DOHH2 (cell line): ENCODE measurements around the gene CHPF.

Experiments
- H3F3A ChIP-seq: fragments of 200-600 bp; sonication (generic), shearing (Covaris generic); 2 replicates; pipeline ENCODE4 v1.6.0; 2016; ENCODE audit warnings: antibody characterized with exemption, mild to moderate bottlenecking; ENCODE audit not compliant: control insufficient read depth, insufficient read depth
- H3K27ac ChIP-seq: fragments of 200-600 bp; sonication (generic); 2 replicates; pipeline ENCODE4 v1.5.1; 2014; ENCODE audit warnings: low read depth, mild to moderate bottlenecking, low read length, moderate library complexity
- H3K27me3 ChIP-seq: fragments of 200-600 bp; sonication (generic); 2 replicates; pipeline ENCODE4 v1.6.1; 2014; ENCODE audit warnings: mild to moderate bottlenecking, low read length, mixed read lengths; ENCODE audit not compliant: control insufficient read depth
- H3K36me3 ChIP-seq: fragments of 200-600 bp; sonication (generic); 2 replicates; pipeline ENCODE4 v1.6.1; 2014; ENCODE audit warnings: mild to moderate bottlenecking, low read length, moderate library complexity, mixed read lengths; ENCODE audit not compliant: control insufficient read depth
- H3K4me1 ChIP-seq: fragments of 200-600 bp; sonication (generic); 2 replicates; pipeline ENCODE4 v1.6.1; 2014; ENCODE audit warnings: mild to moderate bottlenecking, low read length, mixed read lengths; ENCODE audit not compliant: control insufficient read depth
- H3K4me2 ChIP-seq: fragments of 200-600 bp; sonication (generic); 2 replicates; pipeline ENCODE4 v1.6.0; 2014; ENCODE audit warnings: mild to moderate bottlenecking, low read length, moderate library complexity
- H3K4me3 ChIP-seq: fragments of 200-600 bp; sonication (generic); 2 replicates; pipeline ENCODE4 v1.5.1; 2014; ENCODE audit warnings: mild to moderate bottlenecking, low read length, mixed read lengths
- H3K79me2 ChIP-seq: fragments of 200-600 bp; sonication (generic); 2 replicates; pipeline ENCODE4 v1.6.1; 2014; ENCODE audit warnings: mild to moderate bottlenecking, low read length, mixed read lengths; ENCODE audit not compliant: control insufficient read depth
- H3K9me2 ChIP-seq: fragments of 200-600 bp; sonication (generic); replicated peaks from 2 replicates; pipeline ENCODE4 v1.6.1; 2014; ENCODE audit warnings: mild to moderate bottlenecking, low read length, mixed read lengths; ENCODE audit not compliant: control insufficient read depth
- H3K9me3 ChIP-seq: fragments of 200-600 bp; sonication (generic); 2 replicates; pipeline ENCODE4 v1.6.1; 2014; ENCODE audit warnings: antibody characterized with exemption, low read length, mixed read lengths; ENCODE audit not compliant: control insufficient read depth, insufficient read depth
- H4K20me1 ChIP-seq: fragments of 200-600 bp; sonication (generic); 2 replicates; pipeline ENCODE4 v1.6.0; 2014; ENCODE audit warnings: low read depth, mild to moderate bottlenecking, antibody characterized with exemption, low read length, moderate library complexity; ENCODE audit not compliant: control insufficient read depth, insufficient read depth
- EZH2phosphoT487 ChIP-seq: fragments of 200-600 bp; sonication (generic); IDR thresholded peaks from 2 replicates; pipeline ENCODE4 v1.6.1; 2017; ENCODE audit warnings: borderline replicate concordance, mild to moderate bottlenecking, antibody characterized with exemption, low read length, moderate library complexity, mixed read lengths
- TF ChIP-seq, protein P1 (sequence below): fragments of 200-600 bp; sonication (generic); IDR thresholded peaks from one replicate; pipeline ENCODE4 v1.5.1; 2014; ENCODE audit warnings: antibody characterized with exemption, mild to moderate bottlenecking, low read depth, low read length; ENCODE audit not compliant: poor library complexity, severe bottlenecking

CHPF gene

DNA sequence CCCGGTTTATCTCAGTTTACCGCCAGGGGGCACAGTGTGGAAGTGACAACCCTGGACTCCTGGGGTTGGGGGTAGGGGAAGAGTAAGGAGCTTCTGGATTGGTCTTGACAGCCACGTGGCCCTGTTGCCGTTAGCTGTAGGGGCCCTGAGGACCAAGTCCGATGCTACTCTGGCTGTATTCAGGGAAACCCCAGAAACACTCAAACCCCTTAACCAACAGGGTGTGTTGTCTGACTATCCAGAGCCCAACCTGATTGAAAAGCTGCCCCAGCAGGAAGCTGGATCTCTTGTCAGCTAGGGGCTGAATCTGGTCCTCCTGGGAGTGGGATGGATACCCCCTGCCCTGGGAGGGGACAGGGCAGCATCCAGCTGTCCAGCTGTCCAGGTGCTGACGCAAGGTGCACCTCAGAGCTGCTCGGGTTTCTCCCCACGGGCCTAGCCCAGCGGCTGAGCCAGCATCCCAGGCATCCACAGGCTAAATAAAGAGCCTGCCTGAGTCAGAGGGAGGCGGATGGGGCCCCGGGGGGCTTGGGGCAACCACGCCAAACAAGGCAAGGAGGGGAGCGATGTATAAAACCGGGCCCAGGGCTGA, 48.0 kb downstream of the CHPF start:
- Histone ChIP-seq H3K27ac (no peak overlapping the region), H3K9me3 (no peaks in the 10 kb centered on the region), H4K20me1 (no peaks in the 10 kb centered on the region), H3K36me3 (no peaks in the 10 kb centered on the region), H3K4me1 (peaks cover 30% of the 10 kb centered on the region), H3K4me2 (peak overlapping the region; percentile 37), H3F3A (no peaks in the 10 kb centered on the region), H3K79me2 (peaks cover 10% of the 10 kb centered on the region; the same call in 1 of the 2 replicates), H3K27me3 (peaks cover 30% of the 10 kb centered on the region), H3K9me2 (no peaks in the 10 kb centered on the region), H3K4me3 (peak overlapping the region; percentile 12; the same call in 1 of the 2 replicates)
- TF ChIP-seq EZH2phosphoT487, result no peak
- TF ChIP-seq, protein P1, sequence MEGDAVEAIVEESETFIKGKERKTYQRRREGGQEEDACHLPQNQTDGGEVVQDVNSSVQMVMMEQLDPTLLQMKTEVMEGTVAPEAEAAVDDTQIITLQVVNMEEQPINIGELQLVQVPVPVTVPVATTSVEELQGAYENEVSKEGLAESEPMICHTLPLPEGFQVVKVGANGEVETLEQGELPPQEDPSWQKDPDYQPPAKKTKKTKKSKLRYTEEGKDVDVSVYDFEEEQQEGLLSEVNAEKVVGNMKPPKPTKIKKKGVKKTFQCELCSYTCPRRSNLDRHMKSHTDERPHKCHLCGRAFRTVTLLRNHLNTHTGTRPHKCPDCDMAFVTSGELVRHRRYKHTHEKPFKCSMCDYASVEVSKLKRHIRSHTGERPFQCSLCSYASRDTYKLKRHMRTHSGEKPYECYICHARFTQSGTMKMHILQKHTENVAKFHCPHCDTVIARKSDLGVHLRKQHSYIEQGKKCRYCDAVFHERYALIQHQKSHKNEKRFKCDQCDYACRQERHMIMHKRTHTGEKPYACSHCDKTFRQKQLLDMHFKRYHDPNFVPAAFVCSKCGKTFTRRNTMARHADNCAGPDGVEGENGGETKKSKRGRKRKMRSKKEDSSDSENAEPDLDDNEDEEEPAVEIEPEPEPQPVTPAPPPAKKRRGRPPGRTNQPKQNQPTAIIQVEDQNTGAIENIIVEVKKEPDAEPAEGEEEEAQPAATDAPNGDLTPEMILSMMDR, result peak; percentile 83

DNA sequence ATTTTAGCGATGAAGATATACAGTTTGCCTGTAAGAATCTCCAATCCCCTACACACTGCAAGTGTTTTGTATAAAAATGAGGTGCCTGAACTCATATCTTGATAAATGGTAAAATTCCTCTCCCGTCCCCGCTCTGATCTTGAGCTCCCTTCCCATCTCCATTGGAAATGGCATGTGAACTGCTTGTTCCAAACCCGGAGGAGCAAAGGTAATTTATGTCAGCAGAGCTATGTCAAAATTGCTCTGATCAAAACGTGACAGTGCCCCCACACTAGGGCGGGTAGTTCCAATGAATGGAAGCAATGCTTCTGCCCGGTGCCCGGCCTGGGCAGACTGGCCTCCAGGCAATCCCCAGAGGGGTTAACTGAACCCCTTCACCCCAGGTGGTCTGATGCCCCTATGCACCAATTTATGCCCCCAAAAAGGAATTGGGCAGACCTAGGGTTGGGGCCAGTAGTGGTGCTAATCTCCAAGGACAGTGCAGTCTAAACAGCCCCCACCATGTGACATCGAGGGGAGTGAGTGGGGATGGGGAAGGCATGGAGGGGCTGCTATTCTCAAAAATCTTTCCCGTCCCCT, 48.6 kb downstream of the CHPF start:
- no peak overlapping the region for H3K4me3 ChIP-seq
- TF ChIP-seq, protein P1, result no peak
- TF ChIP-seq EZH2phosphoT487, result no peak
- H3K27me3 ChIP-seq, result peaks cover 30% of the 10 kb centered on the region
- no peak overlapping the region for H3K27ac ChIP-seq
- H4K20me1 ChIP-seq, result no peaks in the 10 kb centered on the region
- peaks cover 10% of the 10 kb centered on the region; the same call in 1 of the 2 replicates for H3K79me2 ChIP-seq
- peak overlapping the region; percentile 37; the same call in 1 of the 2 replicates for H3K4me2 ChIP-seq
- H3K9me3 ChIP-seq, result no peaks in the 10 kb centered on the region
- H3K9me2 ChIP-seq, result no peaks in the 10 kb centered on the region
- no peaks in the 10 kb centered on the region for H3K36me3 ChIP-seq
- H3K4me1 ChIP-seq, result peaks cover 27% of the 10 kb centered on the region
- no peaks in the 10 kb centered on the region for H3F3A ChIP-seq

DNA sequence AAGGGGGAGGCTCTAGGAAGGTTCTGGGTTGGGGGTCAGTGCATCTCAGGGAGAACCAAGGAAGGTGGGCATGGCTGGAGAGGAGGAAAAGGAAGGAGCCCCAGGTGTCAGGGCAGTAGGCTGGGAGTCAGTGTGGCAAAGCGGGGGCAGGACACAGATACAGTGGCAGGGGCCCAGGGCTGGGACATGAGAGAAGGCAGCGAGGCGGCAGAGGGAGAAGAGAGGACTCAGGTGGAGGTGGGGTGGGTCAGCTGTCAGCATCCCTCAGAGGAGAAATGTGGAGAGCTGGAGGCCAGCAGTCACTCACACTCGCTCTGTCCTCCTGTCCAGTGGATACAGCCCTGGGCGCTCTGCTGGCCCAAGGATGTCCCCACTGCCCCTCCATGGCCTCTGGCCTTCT, 50.5 kb downstream of the CHPF start:
- Histone ChIP-seq H3F3A (no peaks in the 10 kb centered on the region), H3K36me3 (no peaks in the 10 kb centered on the region), H3K4me3 (no peak overlapping the region), H3K27me3 (peaks cover 27% of the 10 kb centered on the region), H3K79me2 (no peaks in the 10 kb centered on the region), H3K9me3 (no peaks in the 10 kb centered on the region), H3K4me2 (no peak overlapping the region), H4K20me1 (no peaks in the 10 kb centered on the region), H3K9me2 (no peaks in the 10 kb centered on the region), H3K27ac (no peak overlapping the region), H3K4me1 (peaks cover 16% of the 10 kb centered on the region)
- no peak for TF ChIP-seq EZH2phosphoT487
- TF ChIP-seq, protein P1, result no peak
